ENCODE measurements around the gene TRIM63. TPM values are rescaled to one million over a fixed set of nuclear protein-coding genes. Genes with fewer than 3 reads are reported as not detected.

The TRIM63 gene
- total RNA-seq, 1 donor: 0.36 TPM

GRCh38 chr1:26058052-26058595, 9.3 kb downstream of the TRIM63 start:
- peaks cover 50% of the 10 kb centered on the region for H3K27me3 ChIP-seq (ENCODE audit: insufficient read depth, low read length)
- no peaks in the 10 kb centered on the region for H4K20me1 ChIP-seq (ENCODE audit: insufficient read depth, low read length)
- DNase-seq (ENCODE audit: insufficient read length, low spot score, missing footprints): no peak
- no peaks in the 10 kb centered on the region for H3K9me3 ChIP-seq (ENCODE audit: low read depth, low read length)
- no peaks in the 10 kb centered on the region for H3K36me3 ChIP-seq (ENCODE audit: insufficient read depth, low read length)
- H3K27ac ChIP-seq (ENCODE audit: low read depth, low read length): no peak overlapping the region
- no peak overlapping the region for H3K4me3 ChIP-seq (ENCODE audit: insufficient read depth, low read length)
- H3K4me1 ChIP-seq (ENCODE audit: insufficient read depth, low read length): no peaks in the 10 kb centered on the region
- no peak overlapping the region for H2AFZ ChIP-seq (ENCODE audit: low read length)
- TF ChIP-seq CTCF (IDR thresholded peaks at IDR 0.05; ENCODE audit: extremely low read depth, low read depth, low read length): no peak
- no peak overlapping the region for H3K4me2 ChIP-seq (ENCODE audit: insufficient read depth, low read length)
- no peaks in the 10 kb centered on the region for H3K79me2 ChIP-seq (ENCODE audit: insufficient read depth, low read length)

DNA sequence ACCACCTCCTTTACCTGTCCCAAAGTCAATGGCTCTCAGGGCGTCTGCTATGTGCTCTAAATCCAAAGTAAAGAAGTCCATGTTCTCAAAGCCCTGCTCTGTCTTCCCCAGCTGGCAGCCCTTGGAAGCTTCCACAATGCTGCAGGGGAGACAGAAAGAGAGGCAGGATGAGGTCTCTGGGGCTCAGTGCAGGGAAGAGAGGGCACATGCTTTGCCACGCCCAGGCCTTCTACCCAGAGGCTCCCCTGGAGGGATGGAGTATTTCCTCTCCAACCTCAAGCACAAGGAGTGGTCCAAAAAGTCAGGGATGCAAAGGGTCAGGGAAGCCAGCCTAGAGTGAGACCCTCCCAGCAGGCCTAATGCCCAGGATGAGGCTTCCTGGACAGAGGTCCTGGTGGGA, 10.2 kb downstream of the TRIM63 start:
- TF ChIP-seq CTCF (IDR thresholded peaks at IDR 0.05; ENCODE audit: extremely low read depth, low read depth, low read length): no peak

DNA sequence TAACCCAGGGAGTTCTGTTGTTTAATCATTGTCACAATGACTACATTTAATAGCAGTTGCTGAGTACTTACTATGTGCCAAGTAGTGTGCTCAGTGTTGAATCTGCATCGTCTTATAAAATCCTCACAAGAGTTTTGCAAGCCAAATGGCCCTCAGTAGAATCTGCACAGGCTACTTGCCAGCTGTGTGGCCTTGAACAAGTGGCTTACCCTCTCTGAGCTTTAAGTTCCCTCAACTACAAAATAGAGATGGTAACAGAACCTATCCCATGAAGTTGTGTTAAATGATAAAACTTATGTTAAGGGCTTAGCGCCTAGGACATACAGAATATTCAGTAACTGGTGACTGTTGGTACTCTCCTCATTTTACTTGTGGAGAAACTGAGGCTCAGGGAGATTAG, 12.4 kb downstream of the TRIM63 start:
- Histone ChIP-seq H2AFZ (ENCODE audit: low read length) (no peak overlapping the region), H3K27me3 (ENCODE audit: insufficient read depth, low read length) (peaks cover 53% of the 10 kb centered on the region)

More for the DNA sequence above, 10.2 kb downstream of the TRIM63 start:
- H3K27me3 ChIP-seq (ENCODE audit: insufficient read depth, low read length): peaks cover 46% of the 10 kb centered on the region
- H3K4me3 ChIP-seq (ENCODE audit: insufficient read depth, low read length): no peak overlapping the region
- no peaks in the 10 kb centered on the region for H3K4me1 ChIP-seq (ENCODE audit: insufficient read depth, low read length)
- H2AFZ ChIP-seq (ENCODE audit: low read length): no peak overlapping the region
- H3K9me3 ChIP-seq (ENCODE audit: low read depth, low read length): no peaks in the 10 kb centered on the region
- H3K79me2 ChIP-seq (ENCODE audit: insufficient read depth, low read length): no peaks in the 10 kb centered on the region
- H4K20me1 ChIP-seq (ENCODE audit: insufficient read depth, low read length): no peaks in the 10 kb centered on the region
- no peak for DNase-seq (ENCODE audit: insufficient read length, low spot score, missing footprints)
- H3K4me2 ChIP-seq (ENCODE audit: insufficient read depth, low read length): no peak overlapping the region
- no peak overlapping the region for H3K27ac ChIP-seq (ENCODE audit: low read depth, low read length)
- H3K36me3 ChIP-seq (ENCODE audit: insufficient read depth, low read length): no peaks in the 10 kb centered on the region

More for the DNA sequence above, 12.4 kb downstream of the TRIM63 start:
- Histone ChIP-seq H3K4me2 (ENCODE audit: insufficient read depth, low read length) (no peak overlapping the region), H3K36me3 (ENCODE audit: insufficient read depth, low read length) (no peaks in the 10 kb centered on the region), H3K79me2 (ENCODE audit: insufficient read depth, low read length) (no peaks in the 10 kb centered on the region), H3K4me3 (ENCODE audit: insufficient read depth, low read length) (no peak overlapping the region), H3K4me1 (ENCODE audit: insufficient read depth, low read length) (no peaks in the 10 kb centered on the region), H3K9me3 (ENCODE audit: low read depth, low read length) (no peaks in the 10 kb centered on the region), H3K27ac (ENCODE audit: low read depth, low read length) (no peak overlapping the region), H4K20me1 (ENCODE audit: insufficient read depth, low read length) (no peaks in the 10 kb centered on the region)
- TF ChIP-seq CTCF (IDR thresholded peaks at IDR 0.05; ENCODE audit: extremely low read depth, low read depth, low read length): no peak
- no peak for DNase-seq (ENCODE audit: insufficient read length, low spot score, missing footprints)
